Fibroblast of pulmonary artery (primary cell): ENCODE results near the gene TCEA3.

ENCODE experiments used
- DNase-seq: peaks from one replicate; pipeline ENCODE4 v3.0.0-alpha.2; 2010; ENCODE audit warnings: low read depth
- H3K4me3 ChIP-seq: replicated peaks from 2 replicates; pipeline ENCODE4 v1.5.1; 2011; ENCODE audit warnings: low read depth, mild to moderate bottlenecking, control low read depth, low read length, moderate library complexity
- TF ChIP-seq, protein P1 (sequence below): IDR thresholded peaks from 2 replicates; pipeline ENCODE4 v1.5.1; 2011; ENCODE audit warnings: mild to moderate bottlenecking, control low read depth, low read length, inconsistent platforms; ENCODE audit errors: missing control alignments

TCEA3 gene

GRCh38 chr1:23362218-23362713, 62.3 kb downstream of the TCEA3 start:
- no peak for DNase-seq
- H3K4me3 ChIP-seq: no peak overlapping the region
- TF ChIP-seq, protein P1, sequence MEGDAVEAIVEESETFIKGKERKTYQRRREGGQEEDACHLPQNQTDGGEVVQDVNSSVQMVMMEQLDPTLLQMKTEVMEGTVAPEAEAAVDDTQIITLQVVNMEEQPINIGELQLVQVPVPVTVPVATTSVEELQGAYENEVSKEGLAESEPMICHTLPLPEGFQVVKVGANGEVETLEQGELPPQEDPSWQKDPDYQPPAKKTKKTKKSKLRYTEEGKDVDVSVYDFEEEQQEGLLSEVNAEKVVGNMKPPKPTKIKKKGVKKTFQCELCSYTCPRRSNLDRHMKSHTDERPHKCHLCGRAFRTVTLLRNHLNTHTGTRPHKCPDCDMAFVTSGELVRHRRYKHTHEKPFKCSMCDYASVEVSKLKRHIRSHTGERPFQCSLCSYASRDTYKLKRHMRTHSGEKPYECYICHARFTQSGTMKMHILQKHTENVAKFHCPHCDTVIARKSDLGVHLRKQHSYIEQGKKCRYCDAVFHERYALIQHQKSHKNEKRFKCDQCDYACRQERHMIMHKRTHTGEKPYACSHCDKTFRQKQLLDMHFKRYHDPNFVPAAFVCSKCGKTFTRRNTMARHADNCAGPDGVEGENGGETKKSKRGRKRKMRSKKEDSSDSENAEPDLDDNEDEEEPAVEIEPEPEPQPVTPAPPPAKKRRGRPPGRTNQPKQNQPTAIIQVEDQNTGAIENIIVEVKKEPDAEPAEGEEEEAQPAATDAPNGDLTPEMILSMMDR: no peak

GRCh38 chr1:23358310-23358875, 66.2 kb downstream of the TCEA3 start:
- DNase-seq: no peak
- TF ChIP-seq, protein P1: no peak
- no peak overlapping the region for H3K4me3 ChIP-seq

GRCh38 chr1:23357138-23357908, 67.2 kb downstream of the TCEA3 start:
- DNase-seq: no peak
- TF ChIP-seq, protein P1: no peak
- H3K4me3 ChIP-seq: no peak overlapping the region

DNA sequence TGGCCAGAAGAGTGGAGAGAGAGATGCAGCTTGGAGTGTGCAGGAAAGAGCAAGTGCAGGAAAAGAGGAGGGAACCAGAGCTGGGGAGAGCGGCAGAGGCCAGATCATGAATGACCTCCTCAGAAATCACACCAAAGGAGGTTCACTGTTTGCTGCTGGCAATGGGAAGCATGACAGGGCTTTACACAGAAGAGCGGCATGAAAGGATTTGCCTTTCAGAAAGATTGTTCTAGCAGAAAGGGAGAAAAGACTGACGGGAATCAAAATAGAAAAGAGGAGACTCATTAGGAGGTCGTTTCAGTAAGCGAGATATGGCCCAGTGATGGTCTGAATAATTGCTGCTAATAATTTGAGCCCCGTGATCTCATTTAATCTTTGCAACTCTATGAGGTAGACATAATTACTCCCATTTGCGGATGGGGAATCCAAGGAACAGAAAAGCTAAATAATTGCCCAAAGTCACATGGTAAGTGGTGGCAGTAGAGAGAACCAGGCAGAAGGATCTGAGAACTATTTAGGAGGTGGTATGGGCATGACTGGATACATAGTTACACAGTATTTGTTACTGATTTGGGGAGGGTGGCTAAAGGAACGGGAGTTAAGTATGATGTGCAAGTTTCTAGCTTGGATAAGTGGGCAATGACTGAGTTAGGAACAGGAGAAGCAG, 67.9 kb downstream of the TCEA3 start:
- H3K4me3 ChIP-seq: no peak overlapping the region
- TF ChIP-seq, protein P1: no peak
- DNase-seq: no peak

- DNase-seq: no peak
These were observed 70.3 kb downstream of the TCEA3 start for GRCh38 chr1:23354245-23354644.

DNA sequence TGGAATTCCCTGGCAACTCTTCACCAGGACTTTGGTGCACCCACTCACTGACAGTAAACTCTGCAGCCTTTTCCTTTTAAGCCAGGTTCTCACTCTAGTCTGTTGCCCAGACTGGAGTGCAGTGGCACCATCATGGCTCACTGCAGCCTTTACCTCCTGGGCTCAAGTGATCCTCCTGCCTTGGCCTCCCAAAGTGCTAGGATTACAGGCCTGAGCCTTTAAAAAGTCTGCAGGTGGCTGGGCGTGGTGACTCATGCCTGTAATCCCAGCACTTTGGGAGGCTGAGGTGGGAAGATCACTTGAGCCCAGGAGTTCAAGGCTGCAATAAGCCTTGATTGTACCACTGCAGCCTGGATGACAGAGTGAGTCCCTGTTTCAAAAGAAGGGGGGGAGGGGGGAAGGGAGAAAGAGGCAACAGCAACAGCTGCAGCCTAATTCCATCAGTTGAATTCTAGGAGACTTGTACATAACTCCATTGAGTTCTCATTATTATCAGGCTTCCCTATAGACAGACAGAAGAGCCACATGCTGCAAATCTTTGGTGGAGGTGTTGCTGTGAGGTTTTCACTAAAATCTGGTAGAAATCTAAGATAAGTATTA, 72.4 kb downstream of the TCEA3 start:
- TF ChIP-seq, protein P1: no peak
- DNase-seq: no peak
- no peak overlapping the region for H3K4me3 ChIP-seq

More at GRCh38 chr1:23354245-23354644, 70.3 kb downstream of the TCEA3 start:
- H3K4me3 ChIP-seq: no peak overlapping the region
- TF ChIP-seq, protein P1: peak; percentile 4
